Chondrocyte (in vitro differentiated cells): Measurements from ENCODE around the gene DLG2. TPM values are rescaled to one million over a fixed set of nuclear protein-coding genes. Genes with fewer than 3 reads are reported as not detected.

ENCODE experiments used
- DNase-seq: peaks from one replicate; pipeline ENCODE4 v3.0.0; 2021; ENCODE audit warnings: mixed read lengths, low spot score
- H3K27ac Mint-ChIP-seq: one replicate; pipeline ENCODE4 v1.8.0; 2021; ENCODE audit warnings: mild to moderate bottlenecking, moderate library complexity, mixed read lengths; ENCODE audit not compliant: unreplicated experiment
- H3K27me3 Mint-ChIP-seq: 2 replicates; pipeline ENCODE4 v1.8.0; 2021; ENCODE audit warnings: low read depth, mixed read lengths
- H3K36me3 Mint-ChIP-seq: 2 replicates; pipeline ENCODE4 v1.8.0; 2021; ENCODE audit warnings: low read depth, mixed read lengths
- H3K4me1 Mint-ChIP-seq: 2 replicates; pipeline ENCODE4 v1.8.0; 2021; ENCODE audit warnings: low read depth, mild to moderate bottlenecking, mixed read lengths
- H3K4me3 Mint-ChIP-seq: one replicate; pipeline ENCODE4 v1.8.0; 2021; ENCODE audit warnings: mild to moderate bottlenecking, moderate library complexity, mixed read lengths; ENCODE audit not compliant: unreplicated experiment
- H3K9me3 Mint-ChIP-seq: 2 replicates; pipeline ENCODE4 v1.8.0; 2021; ENCODE audit warnings: low read depth, mixed read lengths
- total RNA-seq: library from RNA; stranded (reverse); gene quantifications from 3 replicates; pipeline ENCODE4 v1.2.1, GENCODE V29; 2021
- TF ChIP-seq, protein P1 (sequence below): fragments of 200-600 bp; sonication (generic); IDR thresholded peaks from 2 replicates; pipeline ENCODE4 v1.5.0; 2021; ENCODE audit warnings: antibody characterized with exemption, mild to moderate bottlenecking, moderate library complexity

The DLG2 gene
- total RNA-seq, 1 donor from 2014 or later, result 1.3 TPM

DNA sequence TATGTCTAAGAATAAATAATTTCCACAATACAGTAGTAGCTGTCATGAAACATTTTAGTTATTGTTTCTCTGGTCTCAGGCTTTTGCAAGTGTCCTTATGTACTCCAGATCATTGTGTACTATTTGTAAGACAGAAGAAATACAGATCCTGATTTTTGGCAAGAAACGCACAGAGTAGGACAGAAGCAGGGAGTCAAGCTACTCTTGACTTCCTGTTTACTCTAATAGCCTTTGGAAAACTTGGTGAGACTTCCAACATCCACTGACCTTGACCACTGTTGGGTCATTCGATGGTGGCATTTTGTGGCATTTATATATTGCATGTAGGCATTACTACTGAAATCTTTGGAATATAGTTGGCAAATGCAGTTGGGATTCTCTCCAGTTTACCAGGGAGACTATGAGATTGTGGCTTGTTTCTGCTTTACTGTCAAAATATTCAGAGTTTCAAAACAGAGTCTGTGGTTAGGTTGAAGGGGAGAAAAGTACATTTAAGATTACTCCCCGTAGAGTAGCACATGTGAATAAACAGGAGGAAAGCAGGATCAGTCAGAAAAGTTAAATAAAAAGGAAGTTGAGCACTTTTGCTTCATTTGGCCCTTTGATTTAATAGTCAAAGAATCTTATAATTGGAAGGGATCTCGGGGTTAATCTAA, 1614.8 kb downstream of the DLG2 start:
- DNase-seq, result no peak
- TF ChIP-seq, protein P1, sequence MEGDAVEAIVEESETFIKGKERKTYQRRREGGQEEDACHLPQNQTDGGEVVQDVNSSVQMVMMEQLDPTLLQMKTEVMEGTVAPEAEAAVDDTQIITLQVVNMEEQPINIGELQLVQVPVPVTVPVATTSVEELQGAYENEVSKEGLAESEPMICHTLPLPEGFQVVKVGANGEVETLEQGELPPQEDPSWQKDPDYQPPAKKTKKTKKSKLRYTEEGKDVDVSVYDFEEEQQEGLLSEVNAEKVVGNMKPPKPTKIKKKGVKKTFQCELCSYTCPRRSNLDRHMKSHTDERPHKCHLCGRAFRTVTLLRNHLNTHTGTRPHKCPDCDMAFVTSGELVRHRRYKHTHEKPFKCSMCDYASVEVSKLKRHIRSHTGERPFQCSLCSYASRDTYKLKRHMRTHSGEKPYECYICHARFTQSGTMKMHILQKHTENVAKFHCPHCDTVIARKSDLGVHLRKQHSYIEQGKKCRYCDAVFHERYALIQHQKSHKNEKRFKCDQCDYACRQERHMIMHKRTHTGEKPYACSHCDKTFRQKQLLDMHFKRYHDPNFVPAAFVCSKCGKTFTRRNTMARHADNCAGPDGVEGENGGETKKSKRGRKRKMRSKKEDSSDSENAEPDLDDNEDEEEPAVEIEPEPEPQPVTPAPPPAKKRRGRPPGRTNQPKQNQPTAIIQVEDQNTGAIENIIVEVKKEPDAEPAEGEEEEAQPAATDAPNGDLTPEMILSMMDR, result no peak
- H3K9me3 Mint-ChIP-seq, result no peaks in the 10 kb centered on the region
- no peaks in the 10 kb centered on the region for H3K36me3 Mint-ChIP-seq
- H3K4me3 Mint-ChIP-seq, result no peak overlapping the region
- no peak overlapping the region for H3K27ac Mint-ChIP-seq
- H3K27me3 Mint-ChIP-seq, result no peaks in the 10 kb centered on the region
- H3K4me1 Mint-ChIP-seq, result no peaks in the 10 kb centered on the region

DNA sequence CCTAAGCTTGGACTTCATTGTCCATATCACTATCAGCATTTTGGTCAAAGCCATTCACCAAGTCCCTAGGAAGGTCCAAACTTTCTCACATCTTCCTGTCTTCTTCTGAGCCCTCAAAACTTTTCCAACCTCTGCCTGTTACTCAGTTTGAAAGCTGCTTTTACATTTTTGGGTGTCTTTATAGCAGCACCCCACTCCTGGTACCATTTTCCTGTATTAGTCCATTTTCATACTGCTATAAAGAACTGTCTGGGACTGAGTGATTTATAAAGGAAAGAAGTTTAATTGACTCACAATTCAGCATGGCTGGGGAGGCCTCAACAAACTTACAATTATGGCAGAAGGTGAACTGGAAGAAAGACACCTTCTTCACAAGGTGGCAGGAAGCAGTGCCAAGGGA, 1624.0 kb downstream of the DLG2 start:
- Mint-ChIP-seq H3K9me3 (peaks cover 44% of the 10 kb centered on the region), H3K4me1 (no peaks in the 10 kb centered on the region), H3K36me3 (no peaks in the 10 kb centered on the region)

DNA sequence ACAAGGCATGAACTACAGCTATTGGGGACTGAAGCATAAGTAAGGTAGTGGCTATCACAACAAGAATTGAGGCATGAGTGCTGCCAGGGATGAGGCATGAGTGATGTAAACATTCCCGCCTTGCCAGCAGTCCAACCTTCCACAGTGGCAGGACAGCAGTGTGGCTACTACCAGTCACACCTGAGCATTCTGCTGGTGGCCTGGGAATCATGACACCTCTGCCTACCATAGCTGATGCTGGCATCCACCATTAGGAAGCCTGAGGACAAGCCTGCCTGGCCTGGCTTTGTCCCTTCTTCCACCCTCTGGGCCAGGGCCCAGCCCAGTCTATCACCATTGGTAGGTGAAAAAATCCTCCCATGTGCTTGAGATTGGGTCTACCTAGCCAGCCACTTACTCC, 1628.2 kb downstream of the DLG2 start:
- H3K9me3 Mint-ChIP-seq, result peaks cover 49% of the 10 kb centered on the region
- TF ChIP-seq, protein P1, result no peak
- no peaks in the 10 kb centered on the region for H3K4me1 Mint-ChIP-seq
- H3K36me3 Mint-ChIP-seq, result no peaks in the 10 kb centered on the region
- H3K4me3 Mint-ChIP-seq, result no peak overlapping the region
- no peak overlapping the region for H3K27ac Mint-ChIP-seq
- DNase-seq, result no peak
- no peaks in the 10 kb centered on the region for H3K27me3 Mint-ChIP-seq

More for the DNA sequence above, 1624.0 kb downstream of the DLG2 start:
- Mint-ChIP-seq H3K27me3 (no peaks in the 10 kb centered on the region), H3K27ac (no peak overlapping the region), H3K4me3 (no peak overlapping the region)
- DNase-seq, result no peak
- TF ChIP-seq, protein P1, result no peak

DNA sequence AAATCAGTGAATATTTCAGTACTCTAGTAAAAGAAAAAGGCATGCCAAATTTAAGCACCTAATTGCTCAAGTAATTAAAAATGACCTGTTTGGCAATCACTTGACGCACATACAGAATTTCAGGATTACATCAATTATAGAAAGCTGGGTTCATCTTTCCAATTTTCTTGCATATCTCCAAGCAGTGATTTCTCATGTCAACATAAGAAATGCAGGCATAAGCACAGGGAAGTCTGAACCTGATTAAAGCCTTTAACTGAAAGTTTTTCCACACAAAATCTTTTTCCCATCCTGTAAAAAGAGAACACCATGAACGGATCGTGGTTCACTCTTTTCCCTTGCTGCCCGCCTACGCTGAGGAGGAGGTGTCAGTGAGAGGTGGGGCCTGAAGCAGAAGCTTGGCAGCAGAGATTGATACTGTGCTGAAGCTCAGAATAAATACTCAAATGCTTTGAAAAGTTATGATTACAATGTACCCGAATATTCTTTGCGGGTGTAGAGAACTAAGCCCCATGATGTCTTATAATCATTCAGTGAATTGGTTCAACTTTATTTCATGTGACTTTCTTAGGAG, 1636.9 kb downstream of the DLG2 start:
- Mint-ChIP-seq H3K36me3 (no peaks in the 10 kb centered on the region), H3K4me3 (no peak overlapping the region), H3K27ac (no peak overlapping the region), H3K4me1 (no peaks in the 10 kb centered on the region), H3K27me3 (no peaks in the 10 kb centered on the region), H3K9me3 (peaks cover 5% of the 10 kb centered on the region)
- TF ChIP-seq, protein P1, result no peak
- DNase-seq, result no peak

DNA sequence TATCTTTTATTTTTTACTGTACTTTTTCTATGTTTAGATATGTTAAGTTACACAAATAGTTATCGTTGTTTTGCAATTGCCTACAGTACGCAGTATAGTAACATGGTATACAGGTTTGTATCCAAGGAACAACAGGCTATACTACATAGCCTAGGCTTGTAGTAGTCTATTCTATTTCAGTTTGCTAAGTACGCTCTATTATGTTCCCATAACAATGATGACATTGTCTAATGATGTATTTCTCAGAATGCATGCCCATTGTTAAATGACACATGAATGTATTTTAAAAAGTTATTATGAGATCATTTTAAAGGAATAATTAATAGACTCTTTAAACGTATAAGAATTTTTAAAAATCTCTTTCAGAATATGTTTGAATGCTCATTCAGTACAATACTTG, 1644.3 kb downstream of the DLG2 start:
- Mint-ChIP-seq H3K4me3 (no peak overlapping the region), H3K36me3 (no peaks in the 10 kb centered on the region), H3K27me3 (peaks cover 1% of the 10 kb centered on the region), H3K27ac (no peak overlapping the region), H3K9me3 (peaks cover 4% of the 10 kb centered on the region), H3K4me1 (no peaks in the 10 kb centered on the region)
- DNase-seq, result no peak
- TF ChIP-seq, protein P1, result no peak
